Smooth muscle cell of the brain vasculature (primary cell): Measurements from ENCODE around the gene FOXO1.

Source experiments
- DNase-seq: peaks from one replicate; pipeline ENCODE4 v3.0.0-alpha.2; 2012; ENCODE audit warnings: low read depth, low spot score

FOXO1 gene

DNA sequence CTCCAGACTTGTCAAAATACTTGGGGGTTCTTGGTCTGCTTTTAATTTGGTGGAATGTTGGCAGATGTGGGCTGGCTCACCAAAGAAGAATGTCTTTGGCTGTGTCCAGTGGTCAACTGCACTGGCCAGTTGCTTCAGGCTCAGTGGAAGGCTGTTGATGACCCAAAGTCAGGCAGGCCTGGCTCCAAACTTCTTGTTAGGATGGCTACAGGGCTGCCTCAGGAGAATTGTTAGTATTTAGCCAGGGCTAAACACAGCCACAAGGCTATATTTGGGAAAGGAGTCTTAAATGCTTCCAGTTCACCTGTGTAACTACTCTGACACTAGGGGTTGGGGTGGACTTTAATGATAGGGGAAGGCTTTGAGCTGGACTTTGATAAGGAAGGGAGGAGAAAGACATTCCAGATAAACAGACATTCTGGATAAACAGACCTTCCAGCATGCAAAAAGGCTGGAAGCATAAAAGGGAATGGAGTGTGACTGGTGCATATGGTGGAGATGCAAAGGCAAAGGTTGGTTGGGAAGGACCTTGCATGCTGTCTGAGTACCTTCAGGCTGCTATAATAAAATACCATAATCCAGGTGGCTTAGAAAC is 116.8 kb downstream of the FOXO1 start:
- no peak for DNase-seq

DNA sequence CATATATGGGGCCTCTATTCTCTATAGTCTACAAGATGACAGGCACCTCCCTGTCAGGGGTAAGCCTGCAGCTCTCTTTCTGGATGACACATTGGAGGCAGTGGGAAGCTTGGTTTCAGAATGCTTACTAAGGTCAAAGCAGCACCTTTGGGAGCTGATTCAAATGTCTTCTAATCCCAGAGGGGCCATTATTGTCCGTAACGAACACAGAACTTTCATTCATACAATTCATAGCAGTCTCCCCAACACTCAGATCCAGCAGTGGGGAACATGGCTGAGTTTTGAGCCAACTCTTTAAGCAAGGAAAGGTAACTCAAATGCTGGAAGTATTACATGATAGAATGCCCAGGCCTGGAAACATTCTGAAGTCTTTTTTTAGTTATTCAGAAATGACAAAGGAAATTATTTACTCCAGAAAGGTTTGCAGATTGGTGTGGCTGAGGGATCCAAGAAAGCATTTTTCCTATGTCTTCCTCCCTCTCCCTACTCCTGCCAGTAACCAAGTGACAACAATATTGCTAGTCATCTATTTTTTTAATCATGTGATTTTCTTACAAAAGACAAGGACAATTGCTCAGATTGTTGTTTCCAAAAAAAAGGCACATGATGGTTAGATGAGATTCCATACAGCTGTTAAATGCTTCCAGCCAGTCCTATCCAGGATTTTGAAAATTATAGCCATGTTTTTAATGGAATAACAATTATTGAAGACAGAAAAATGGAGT is 118.7 kb downstream of the FOXO1 start:
- DNase-seq = no peak

DNA sequence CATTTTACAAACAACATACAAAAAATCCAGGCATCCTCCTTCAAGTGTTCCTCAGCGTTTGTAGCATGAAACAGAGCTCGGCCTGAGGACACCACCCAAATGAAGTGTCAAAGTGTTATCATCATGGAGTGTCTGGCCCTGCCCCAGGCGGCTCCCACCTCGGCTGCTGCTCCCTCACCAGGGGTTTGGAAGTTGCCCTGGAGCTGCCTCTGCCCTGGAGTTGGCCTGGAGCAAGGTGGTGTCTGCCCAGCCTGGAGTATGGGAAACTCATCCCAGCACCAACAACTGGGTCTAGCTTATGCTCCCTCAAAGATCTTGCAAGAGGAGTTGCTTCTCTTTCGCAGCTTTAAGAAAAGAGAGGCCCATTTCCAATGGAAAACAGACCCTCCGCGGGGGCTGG is 120.4 kb downstream of the FOXO1 start:
- no peak for DNase-seq

DNA sequence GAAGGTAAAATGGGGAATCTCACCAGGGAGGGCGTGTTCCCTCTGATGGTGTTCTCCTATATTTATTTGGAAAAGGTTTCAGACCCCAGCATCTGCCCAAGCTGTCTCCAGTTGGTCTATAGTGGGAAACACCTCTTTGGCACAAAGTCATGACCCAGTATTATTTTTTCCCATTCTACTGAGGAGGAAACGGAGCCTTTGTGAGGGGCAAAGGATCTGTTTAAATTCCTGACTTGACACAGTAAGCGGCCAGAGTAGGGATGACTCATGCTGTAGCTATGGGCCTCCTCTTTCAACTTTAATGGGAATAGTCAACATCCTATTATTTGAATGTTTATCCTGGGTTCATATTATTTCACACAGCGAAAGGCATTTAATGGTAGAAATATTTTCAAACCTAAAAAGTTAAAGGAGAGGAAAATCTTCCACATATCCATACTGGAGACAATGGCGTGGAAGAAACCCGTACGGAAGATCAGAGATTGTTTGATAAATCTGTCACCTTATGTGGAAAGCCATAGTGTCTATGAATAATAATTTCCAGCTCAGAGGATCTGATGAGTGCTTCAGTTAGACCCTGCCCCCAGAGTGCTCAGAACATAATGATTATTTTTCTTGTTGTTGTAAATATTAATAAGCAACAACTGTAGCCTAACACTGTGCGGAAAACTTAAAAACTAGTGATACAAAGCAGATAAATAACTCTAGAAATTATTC is 126.0 kb downstream of the FOXO1 start:
- DNase-seq = peak; percentile 80

DNA sequence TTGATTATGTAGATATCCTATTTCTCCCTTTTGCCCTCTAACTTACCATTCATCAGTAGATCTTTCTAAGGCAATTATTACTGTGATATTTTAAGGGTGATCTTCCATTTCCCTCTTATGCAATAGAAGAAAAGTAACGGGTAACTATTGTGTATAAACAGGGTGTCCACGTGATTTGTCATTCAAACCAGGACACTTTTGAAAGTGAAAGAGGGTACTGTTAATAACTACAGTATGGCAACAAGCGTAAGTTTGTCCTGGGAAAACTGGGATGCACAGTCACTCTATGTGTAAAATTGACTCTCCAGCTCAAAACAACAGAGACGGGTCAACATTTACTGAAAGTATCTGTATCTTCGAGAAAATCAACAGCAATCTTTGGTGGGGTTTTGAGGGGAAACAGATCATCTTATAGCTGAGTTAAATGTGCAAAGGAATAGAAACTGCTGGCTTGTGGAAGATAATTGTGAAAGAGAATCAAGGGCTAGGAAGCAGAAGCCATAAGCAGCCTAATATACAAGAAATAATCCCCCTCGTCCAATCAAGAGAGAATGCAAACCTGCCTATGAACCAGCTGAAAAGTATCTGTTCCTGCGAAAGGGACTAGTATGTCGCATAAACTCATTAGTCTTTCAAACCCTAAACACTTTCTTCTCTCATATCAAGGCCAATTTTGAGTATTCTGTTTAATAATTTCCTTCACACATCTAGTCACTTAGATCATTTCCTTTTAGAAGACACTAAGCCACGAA is 126.7 kb downstream of the FOXO1 start:
- no peak for DNase-seq

DNA sequence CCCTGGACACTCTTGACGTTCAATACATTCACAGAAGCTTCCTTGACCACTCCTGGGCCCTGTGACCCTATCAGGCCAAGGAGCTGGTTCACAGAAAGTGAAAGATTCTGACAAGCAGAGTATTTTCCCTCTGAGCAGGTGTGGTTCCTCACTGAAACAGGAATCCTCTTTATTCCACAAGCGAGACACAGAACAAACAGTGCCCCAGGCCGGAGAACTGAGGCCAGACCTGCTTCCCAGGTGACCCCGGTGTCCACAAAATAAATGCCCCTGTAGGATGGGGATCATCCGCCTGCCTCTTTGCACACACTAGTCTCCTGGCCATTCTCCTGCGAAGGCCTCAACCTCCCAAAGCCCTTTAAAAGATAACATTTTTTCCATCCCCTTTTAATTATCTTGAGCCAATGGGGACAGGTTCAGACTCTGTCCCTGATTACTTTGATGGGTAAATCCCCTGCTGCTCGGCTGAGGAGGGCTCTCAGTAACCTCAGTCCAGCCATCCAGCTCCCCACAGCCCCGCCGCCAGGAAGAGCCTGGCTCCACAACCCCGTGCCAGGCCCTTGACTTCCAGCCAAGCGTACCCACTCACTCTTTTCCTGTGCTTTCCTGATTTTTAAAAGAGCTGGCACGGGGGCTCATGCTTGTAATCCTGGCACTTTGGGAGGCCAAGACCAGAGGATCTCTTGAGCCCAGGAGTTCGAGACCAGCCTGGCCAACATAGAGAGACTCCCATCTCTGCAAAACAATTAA is 129.1 kb downstream of the FOXO1 start:
- no peak for DNase-seq

DNA sequence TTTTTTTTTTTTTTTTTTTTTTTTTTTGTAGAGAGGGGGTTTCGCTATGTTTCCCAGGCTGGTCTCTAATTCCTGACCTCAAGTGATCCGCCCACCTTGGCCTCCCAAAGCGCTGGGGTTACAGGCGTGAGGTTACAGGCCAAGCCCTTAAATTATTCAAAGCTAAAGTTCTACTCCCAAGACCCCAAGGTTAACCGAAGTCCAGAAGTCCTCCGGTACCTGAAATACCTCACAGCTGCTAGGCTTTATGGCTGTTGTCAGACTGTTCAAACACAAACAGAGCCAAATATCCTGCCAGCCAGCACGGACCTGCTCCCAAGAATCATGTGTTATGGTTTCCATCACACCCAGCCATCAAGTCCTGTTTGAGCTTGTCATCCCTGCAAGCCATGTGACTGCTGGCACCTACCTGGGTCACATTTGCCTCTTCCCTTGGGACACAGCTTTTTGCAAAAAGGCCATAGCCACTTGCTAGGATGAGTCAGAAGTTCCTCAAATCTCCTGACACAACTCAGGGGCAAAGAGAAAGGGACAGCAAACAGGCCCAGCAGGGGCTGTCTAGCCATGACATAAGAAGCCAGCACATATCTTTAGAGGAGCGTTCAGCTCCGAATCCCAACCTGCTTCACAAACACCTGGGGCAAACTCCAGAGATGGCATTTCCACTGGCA is 129.9 kb downstream of the FOXO1 start:
- no peak for DNase-seq

DNA sequence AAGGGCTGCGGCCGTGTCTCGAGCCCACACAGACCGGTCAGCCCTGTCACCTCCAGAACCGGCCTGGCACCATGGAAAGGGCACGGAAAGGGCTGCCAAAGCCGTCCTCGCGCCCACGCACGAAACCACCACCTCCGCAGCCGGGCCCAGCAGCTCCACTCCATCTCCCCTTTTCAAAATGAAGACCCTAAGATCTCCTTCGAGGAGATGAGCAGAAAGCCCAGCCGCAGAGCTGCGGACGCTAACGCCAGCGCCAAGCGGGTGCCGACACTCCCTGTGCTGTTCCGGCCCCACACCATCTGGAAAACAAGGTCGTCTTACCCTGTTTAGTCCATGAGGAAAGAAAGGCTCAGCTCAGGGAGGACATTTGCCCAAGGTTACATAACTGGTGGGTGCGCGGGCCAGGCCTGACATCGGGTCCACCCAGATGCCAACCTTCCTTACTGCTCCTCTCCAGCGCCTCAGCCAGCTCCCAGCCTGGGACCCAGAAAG is 131.1 kb downstream of the FOXO1 start:
- DNase-seq = no peak

DNA sequence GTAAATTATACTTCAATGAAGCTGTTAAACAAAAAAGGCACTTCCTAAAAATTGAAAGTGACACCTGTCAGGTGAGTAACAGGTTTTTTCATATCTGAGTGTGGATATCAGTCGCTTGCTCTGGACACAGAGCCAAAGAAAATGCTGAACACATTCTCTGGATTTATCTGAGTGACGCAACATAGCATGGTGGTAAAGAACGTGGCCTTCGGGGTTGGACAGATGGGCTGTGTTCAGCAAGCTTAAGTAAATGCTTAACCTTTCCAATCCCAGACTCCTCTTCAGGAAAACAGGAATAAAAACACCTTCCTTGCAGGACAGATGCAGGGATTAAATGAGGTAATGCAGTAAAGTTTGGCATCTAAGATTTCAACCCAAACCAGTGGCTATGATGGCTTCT is 132.0 kb downstream of the FOXO1 start:
- no peak for DNase-seq

DNA sequence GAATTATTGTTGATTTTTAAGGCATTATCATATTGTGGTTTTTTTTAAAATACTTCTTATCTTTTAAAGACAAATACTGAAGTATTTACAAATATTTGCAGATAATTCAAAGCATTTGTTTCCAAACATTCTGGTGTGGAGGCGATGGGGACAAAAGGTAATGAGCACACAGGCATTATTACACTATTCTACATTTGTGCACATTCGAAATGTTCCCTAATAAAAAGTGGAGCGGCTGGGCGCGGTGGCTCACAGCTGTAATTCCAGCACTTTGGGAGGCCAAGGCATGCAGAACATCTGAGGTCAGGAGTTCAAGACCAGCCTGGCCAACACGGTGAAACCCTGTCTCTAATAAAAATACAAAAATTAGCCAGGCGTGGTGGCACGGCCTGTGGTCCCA is 133.4 kb downstream of the FOXO1 start:
- DNase-seq = no peak

DNA sequence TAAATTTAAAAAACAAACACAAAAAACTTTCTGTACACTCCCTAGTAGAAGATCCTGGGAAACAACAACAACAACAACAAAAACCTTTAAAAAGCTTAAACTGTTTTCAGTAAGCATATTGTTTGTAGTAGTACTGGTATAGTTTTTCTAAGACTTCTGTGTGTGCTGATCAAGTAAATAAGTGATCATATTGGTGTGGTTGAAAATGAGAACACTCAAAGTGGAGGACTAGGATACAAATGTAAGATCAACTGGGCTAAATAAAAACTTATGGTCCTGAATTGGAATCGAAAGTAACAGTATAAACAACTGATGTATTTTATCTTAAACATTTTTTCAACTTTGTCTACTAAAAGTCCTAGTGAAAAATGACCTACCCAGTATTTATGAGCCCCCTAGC is 135.5 kb downstream of the FOXO1 start:
- DNase-seq = no peak

DNA sequence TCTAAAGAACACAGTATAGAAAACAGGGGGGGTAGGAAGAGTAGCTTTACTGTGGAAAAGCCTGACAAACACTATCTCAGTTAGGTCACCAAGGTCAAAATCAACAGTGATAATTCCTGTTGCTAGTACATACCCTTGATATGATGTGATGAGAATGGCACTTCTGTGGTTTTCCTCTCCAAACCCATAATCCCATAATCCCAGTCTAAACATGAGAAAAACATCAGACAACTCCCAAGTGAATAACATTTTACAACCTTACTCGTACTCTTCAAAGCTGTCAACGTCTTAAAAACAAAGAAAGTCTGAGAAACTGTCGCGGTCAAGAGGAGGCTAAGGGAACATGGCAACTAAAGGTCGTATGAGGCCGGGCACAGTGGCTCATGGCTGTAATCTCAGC is 137.6 kb downstream of the FOXO1 start:
- DNase-seq = no peak

DNA sequence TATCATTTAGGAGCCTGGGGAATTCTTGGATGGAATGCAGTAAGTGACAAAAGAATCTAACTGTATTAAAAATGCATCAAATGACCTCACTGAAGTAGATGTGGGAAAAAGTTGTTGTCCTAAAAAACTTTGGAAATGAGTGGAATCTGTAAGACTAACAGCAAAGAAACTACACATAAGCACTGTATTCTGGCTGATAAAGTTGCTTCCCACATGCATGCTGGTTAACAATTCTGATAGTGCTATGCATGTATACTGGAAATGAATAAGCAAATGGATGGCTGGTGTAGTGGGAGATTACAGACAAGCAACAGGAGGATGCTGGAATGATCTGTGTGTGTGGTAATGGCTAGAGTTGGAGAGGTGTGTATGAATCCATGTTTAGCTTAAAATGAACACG is 138.5 kb downstream of the FOXO1 start:
- DNase-seq = no peak

DNA sequence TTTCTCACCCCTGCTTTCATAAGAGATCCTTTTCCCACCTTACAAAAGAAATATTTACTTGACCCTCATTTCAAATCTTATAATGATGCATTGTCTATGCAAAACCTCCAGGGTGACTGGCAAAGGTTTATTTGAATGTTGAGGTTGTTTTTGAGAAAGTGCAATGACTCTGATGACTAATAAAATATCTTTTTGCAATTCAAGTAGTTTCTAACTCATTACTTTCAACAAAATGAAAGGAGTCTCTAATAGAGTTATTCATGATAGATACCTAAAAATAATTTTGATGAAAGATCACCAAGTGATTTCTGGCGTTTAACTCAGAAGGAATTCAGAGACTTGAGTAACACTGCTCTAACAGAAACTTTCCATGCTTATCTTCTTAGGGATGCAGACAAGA is 144.2 kb downstream of the FOXO1 start:
- DNase-seq = no peak

DNA sequence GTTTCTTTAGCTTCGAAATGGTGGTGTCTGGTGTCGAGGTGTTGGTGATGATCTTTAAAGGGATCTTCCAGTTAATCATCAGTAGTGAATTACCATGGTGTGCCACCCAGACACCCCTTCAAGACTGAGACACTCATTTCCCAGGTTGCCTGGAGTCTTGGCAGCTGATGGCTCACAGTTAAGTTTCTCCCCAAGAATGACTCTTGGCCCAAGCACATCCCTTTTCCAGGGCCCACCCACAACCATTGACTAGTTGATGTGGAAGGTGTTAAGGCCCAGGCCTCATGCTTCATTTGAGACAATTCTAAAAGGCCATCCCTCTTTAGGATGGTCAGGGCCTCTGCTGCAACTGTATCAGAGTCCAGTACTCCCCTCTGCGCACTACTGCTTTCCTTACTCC is 145.5 kb downstream of the FOXO1 start:
- DNase-seq = no peak

DNA sequence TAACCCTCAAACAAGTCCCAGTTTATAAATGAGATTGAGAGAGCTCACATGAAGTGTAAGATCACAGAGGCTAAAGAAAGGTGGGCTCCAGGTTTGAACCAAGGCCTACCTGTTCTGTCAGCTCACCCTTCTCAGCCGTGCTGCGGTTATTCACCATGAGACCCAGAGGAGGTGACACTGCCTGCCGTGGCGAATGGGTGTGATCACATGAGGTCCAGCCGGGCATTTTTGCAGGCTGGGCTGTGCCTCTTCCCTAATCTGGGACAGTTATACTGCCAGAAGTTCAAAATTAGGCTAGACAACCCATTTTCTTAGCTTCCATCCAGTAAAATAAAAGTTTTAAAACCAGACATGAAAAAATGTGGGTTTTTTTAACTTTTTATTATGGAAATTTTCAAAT is 146.8 kb downstream of the FOXO1 start:
- no peak for DNase-seq

DNA sequence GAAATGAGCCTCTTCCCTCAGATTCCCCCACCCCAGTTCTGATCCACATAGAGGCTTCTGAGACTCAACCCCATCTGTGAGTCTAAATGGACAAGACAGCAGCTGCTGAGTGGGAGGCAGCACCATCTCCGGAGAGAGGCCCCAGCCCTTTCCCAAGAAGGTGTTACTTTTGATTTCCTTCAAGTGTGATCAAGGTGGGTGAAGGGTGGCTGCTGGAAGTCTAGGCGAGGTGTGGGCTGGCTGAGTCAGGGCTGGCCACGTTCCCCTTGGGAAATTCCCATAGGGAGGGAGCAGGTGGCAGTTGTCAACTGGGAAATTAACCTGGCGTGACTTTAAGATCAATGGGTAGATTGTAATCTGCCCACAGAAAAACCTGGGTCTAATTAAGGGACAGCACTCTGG is 148.0 kb downstream of the FOXO1 start:
- no peak for DNase-seq

DNA sequence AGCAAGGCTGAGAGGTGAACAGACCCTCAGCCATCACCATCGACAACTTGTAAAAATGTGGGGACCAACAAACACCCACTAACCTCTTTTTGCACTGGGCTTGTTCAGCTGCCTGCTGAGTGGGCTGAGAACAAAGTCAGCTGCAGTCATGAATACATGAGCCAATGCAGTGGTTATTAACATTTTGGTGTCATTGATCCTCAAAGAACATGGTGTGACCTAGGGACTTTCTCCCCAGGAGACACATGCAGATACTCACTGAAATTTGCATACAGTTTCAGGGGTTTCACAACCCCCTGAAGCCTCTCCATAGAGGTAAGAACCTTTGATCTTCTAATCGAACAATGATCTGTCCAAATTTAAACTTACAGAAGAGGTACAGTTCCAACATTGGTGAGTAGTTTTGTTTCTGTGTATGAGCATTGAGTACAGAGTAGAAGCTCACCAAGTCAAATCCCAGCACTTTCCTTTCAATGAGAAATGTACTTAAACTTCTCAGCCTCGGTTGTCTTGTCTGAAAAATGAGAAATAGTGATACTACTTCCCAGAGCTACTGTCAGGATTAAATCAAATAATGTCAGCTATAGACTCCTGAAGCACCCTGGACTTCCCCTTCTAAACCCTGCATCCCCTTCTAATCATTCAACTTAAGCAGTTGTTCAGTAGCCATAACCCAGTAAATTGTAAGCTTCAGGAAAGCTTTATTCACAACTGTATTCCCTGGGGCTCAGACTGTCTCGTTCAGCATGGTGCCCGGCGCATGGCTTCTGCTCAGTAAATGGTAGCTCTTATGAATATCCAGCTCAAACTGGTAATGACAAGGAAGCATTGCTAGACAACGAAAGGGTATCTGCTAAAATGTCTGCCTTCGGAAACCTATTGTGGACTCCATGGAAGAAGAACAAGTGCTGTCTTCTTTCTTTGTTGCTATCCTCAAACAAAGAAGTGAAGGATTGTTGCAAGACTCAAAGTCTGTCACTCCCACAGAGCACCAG is 148.7 kb downstream of the FOXO1 start:
- no peak for DNase-seq

DNA sequence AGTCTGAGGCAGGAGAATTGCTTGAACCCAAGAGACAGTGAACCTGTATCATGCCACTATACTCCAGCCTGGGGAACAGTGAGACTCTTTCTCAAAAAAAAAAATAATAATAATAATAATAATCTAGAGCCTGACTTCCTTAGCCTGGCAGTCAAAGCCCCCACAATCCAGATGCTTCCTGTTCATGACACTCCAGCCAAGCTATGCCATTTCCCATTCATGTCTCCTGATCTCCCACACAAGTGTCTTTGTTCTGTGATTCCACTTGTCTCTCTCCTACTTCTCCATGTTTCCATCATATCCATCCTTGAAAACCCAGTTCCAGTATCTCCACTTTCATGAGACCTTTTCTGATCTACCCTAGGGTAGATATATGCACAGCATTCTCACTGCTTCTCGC is 150.7 kb downstream of the FOXO1 start:
- no peak for DNase-seq

DNA sequence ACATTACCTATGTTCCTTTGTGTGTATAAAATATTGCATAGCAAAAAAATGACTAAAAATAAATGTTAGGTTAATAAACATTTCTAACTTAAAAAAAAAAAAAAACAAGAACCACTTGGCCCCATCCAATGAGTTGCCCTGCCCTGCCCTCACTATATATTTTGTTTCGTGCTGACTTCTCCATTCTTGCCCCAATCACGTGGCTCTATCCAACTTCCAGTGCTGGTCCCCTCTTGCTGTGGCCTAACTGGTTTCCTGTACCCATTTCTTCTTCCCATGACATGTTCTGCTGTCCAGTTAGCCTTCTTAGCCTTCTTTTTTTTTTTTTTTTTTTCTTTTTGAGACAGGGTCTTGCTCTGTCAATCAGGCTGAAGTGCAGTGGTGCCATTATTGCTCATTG is 151.6 kb downstream of the FOXO1 start:
- DNase-seq = no peak
